PC-3 (cell line): ENCODE data around the gene KIFAP3. TPM values are rescaled to one million over a fixed set of nuclear protein-coding genes. Genes with fewer than 3 reads are reported as not detected.

Experiments used
- ATAC-seq: fragments of 200-7000 bp; cut with Tn5 transposase; 2 replicates; pipeline ENCODE4 v1.9.1; 2020; ENCODE audit warnings: mild to moderate bottlenecking, moderate library complexity
- BruUV-seq: library from RNA; stranded (reverse); fragments of 400-500 nt; replicated peaks from 2 replicates; lab custom pipeline; 2021; lab: Mats Ljungman, UMichigan
- CTCF ChIA-PET: fragments of 300-600 bp; sonication (Branson Sonifier 250); formaldehyde crosslinking; loops from one replicate; lab custom pipeline; 2022; ENCODE audit warnings: antibody characterized with exemption; lab: Charles Lee
- POLR2A ChIA-PET: fragments of 300-600 bp; sonication (Branson Sonifier 250); formaldehyde crosslinking; loops from one replicate; lab custom pipeline; 2022; ENCODE audit warnings: antibody characterized with exemption; ENCODE audit not compliant: unreplicated experiment; lab: Charles Lee
- DNase-seq: peaks from one replicate; pipeline ENCODE4 v3.0.0-alpha.2; 2015
- H2AFZ ChIP-seq: fragments of 300-600 bp; sonication (generic); 2 replicates; pipeline ENCODE4 v1.6.0; 2016; ENCODE audit warnings: antibody characterized with exemption, low read length
- H3F3A ChIP-seq: fragments of 300-600 bp; sonication (generic); one replicate; pipeline ENCODE4 v1.6.0; 2017; ENCODE audit warnings: antibody characterized with exemption, low read length, control low read depth, mild to moderate bottlenecking; ENCODE audit not compliant: unreplicated experiment
- H3K27ac ChIP-seq: fragments of 300-600 bp; sonication (generic); 2 replicates; pipeline ENCODE4 v1.5.1; 2016; ENCODE audit warnings: mild to moderate bottlenecking, low read length
- H3K27me3 ChIP-seq: fragments of 300-600 bp; sonication (generic); 2 replicates; pipeline ENCODE4 v1.6.1; 2016; ENCODE audit warnings: low read length, mixed read lengths
- H3K36me3 ChIP-seq: fragments of 300-600 bp; sonication (generic); 2 replicates; pipeline ENCODE4 v1.6.1; 2016; ENCODE audit warnings: low read depth, mixed run types, low read length, mixed read lengths
- H3K4me1 ChIP-seq: fragments of 300-600 bp; sonication (generic); 2 replicates; pipeline ENCODE4 v1.5.1; 2016; ENCODE audit warnings: low read length; ENCODE audit not compliant: insufficient read depth
- H3K4me2 ChIP-seq: fragments of 300-600 bp; sonication (generic); 2 replicates; pipeline ENCODE4 v1.6.0; 2016; ENCODE audit warnings: low read length
- H3K4me3 ChIP-seq: fragments of 300-600 bp; sonication (generic); 2 replicates; pipeline ENCODE4 v1.5.1; 2016; ENCODE audit warnings: mild to moderate bottlenecking, low read length, mixed read lengths
- H3K79me2 ChIP-seq: fragments of 300-600 bp; sonication (generic); 2 replicates; pipeline ENCODE4 v1.6.1; 2017; ENCODE audit warnings: low read length, mixed read lengths
- H3K9ac ChIP-seq: fragments of 300-600 bp; sonication (generic); 2 replicates; pipeline ENCODE4 v1.6.0; 2016; ENCODE audit warnings: mild to moderate bottlenecking, low read length
- H3K9me2 ChIP-seq: fragments of 300-600 bp; sonication (generic); replicated peaks from 2 replicates; pipeline ENCODE4 v1.6.1; 2016; ENCODE audit warnings: mixed run types, low read length, mixed read lengths
- H3K9me3 ChIP-seq: fragments of 300-600 bp; sonication (generic); 2 replicates; pipeline ENCODE4 v1.6.1; 2016; ENCODE audit warnings: low read length, mixed read lengths
- H4K20me1 ChIP-seq: fragments of 300-600 bp; sonication (generic); 2 replicates; pipeline ENCODE4 v1.6.1; 2016; ENCODE audit warnings: low read length, mixed read lengths
- EZH2 ChIP-seq: fragments of 300-600 bp; sonication (generic); IDR thresholded peaks from one replicate; pipeline ENCODE4 v1.6.1; 2017; ENCODE audit warnings: antibody characterized with exemption, mild to moderate bottlenecking, low read length; ENCODE audit not compliant: unreplicated experiment
- EZH2phosphoT487 ChIP-seq: fragments of 300-600 bp; sonication (generic); IDR thresholded peaks from 2 replicates; pipeline ENCODE4 v1.6.1; 2018; ENCODE audit warnings: mild to moderate bottlenecking, antibody characterized with exemption, low read length, borderline replicate concordance
- intact Hi-C: fragments of 100-400 bp; cut with micrococcal nuclease; formaldehyde crosslinking; loops from 2 replicates; pipeline ENCODE4 v1.9.0; 2023
- total RNA-seq: library from RNA; depleted of rRNA; stranded (reverse); fragments of >200 nt; gene quantifications from 2 replicates; pipeline ENCODE4 v1.2.3, GENCODE V29; 2014
- TF ChIP-seq, protein P1 (sequence below): fragments of 300-600 bp; sonication (generic); conservative IDR thresholded peaks from 2 replicates; pipeline ENCODE4 v1.5.1; 2017; ENCODE audit warnings: antibody characterized with exemption, low read depth, mild to moderate bottlenecking, low read length

The KIFAP3 gene
- total RNA-seq, 1 experiment from 2014 or later: 6.9 TPM

DNA sequence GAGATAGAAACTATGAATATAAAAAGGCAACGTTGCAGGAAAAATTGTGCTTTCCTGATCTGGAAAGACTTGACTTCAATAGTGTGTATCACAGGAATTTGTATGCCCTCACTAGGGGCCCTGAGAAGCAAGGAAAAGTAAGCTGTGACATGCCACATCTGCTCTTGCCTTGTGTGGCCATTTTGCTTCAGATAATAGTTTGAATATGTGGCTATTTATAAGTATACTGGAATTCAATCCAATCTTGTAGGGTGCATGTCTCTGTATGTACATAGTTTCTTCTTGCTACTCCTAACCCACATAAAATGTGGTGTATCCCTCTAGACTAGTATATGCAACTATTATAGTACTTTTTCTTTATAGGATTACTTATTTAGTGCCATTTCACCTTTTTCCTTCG is 149.7 kb downstream of the KIFAP3 start:
- Histone ChIP-seq H3K4me3 (no peak overlapping the region), H3K27ac (no peak overlapping the region), H3F3A (no peaks in the 10 kb centered on the region), H3K79me2 (no peaks in the 10 kb centered on the region), H3K36me3 (no peaks in the 10 kb centered on the region), H3K9me2 (no peaks in the 10 kb centered on the region), H3K9ac (no peak overlapping the region), H4K20me1 (no peaks in the 10 kb centered on the region), H3K4me1 (peaks cover 7% of the 10 kb centered on the region; the same call in 1 of the 2 replicates), H2AFZ (no peak overlapping the region), H3K9me3 (no peaks in the 10 kb centered on the region), H3K27me3 (no peaks in the 10 kb centered on the region), H3K4me2 (no peak overlapping the region)
- ChIA-PET CTCF (no interaction called here), POLR2A (no interaction called here)
- DNase-seq: no peak
- BruUV-seq: no TSS peak
- intact Hi-C loops: loop anchor here (5.0 kb wide), 2 partner anchors 87 to 762 kb away; no protein-coding TSS in a partner anchor
- no peak for ATAC-seq
- TF ChIP-seq, protein P1, sequence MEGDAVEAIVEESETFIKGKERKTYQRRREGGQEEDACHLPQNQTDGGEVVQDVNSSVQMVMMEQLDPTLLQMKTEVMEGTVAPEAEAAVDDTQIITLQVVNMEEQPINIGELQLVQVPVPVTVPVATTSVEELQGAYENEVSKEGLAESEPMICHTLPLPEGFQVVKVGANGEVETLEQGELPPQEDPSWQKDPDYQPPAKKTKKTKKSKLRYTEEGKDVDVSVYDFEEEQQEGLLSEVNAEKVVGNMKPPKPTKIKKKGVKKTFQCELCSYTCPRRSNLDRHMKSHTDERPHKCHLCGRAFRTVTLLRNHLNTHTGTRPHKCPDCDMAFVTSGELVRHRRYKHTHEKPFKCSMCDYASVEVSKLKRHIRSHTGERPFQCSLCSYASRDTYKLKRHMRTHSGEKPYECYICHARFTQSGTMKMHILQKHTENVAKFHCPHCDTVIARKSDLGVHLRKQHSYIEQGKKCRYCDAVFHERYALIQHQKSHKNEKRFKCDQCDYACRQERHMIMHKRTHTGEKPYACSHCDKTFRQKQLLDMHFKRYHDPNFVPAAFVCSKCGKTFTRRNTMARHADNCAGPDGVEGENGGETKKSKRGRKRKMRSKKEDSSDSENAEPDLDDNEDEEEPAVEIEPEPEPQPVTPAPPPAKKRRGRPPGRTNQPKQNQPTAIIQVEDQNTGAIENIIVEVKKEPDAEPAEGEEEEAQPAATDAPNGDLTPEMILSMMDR: no peak
- no peak for TF ChIP-seq EZH2
- no peak for TF ChIP-seq EZH2phosphoT487

DNA sequence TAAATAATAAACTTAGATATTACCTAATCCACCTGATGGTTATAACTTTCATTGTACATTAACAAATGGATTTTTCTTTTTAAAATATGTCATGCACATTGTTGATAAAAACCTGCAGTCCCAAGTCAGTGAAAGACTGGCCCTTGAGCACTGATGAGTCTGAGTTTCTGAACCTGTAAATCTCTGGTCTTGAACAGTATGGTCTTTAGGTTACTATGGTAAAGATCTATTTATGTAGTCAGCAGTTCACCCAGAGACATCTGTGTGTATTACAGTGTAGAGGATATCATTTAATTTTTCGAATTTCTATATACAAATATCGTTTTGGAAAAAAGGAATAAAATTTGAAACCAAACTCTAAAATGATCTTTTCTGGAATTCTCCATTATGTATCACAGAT is 150.4 kb downstream of the KIFAP3 start:
- ChIA-PET POLR2A (no interaction called here), CTCF (no interaction called here)
- no peak for TF ChIP-seq EZH2phosphoT487
- TF ChIP-seq, protein P1: no peak
- TF ChIP-seq EZH2: no peak
- H4K20me1 ChIP-seq: no peaks in the 10 kb centered on the region
- H3K36me3 ChIP-seq: no peaks in the 10 kb centered on the region
- intact Hi-C loops: no loop called here
- H3K9ac ChIP-seq: no peak overlapping the region
- H3K27ac ChIP-seq: no peak overlapping the region
- H3K4me2 ChIP-seq: no peak overlapping the region
- BruUV-seq: no TSS peak
- peaks cover 7% of the 10 kb centered on the region; the same call in 1 of the 2 replicates for H3K4me1 ChIP-seq
- no peak overlapping the region for H2AFZ ChIP-seq
- no peaks in the 10 kb centered on the region for H3K9me3 ChIP-seq
- ATAC-seq (no peak), DNase-seq (no peak)
- no peaks in the 10 kb centered on the region for H3K27me3 ChIP-seq
- no peaks in the 10 kb centered on the region for H3K9me2 ChIP-seq
- H3K4me3 ChIP-seq: no peak overlapping the region
- no peaks in the 10 kb centered on the region for H3F3A ChIP-seq
- H3K79me2 ChIP-seq: no peaks in the 10 kb centered on the region

DNA sequence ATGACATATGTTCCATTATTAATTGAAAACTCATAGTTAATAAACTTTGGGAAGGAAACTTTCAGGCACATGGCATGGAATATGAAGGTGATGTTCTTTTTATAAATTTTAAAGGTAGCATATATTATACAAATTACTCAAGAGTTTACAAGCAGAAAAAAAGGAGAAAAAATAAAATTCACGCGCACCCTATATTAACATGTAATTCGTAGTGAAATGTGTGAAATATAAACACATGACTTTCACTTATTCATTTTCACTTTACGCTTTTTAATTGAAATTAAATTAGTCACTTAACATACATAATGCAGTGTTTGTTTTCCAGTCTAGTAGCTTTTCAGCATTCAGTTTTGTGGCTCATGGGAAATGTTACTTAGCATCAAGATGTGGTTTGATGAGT is 153.4 kb downstream of the KIFAP3 start:
- Histone ChIP-seq H3K9me2 (no peaks in the 10 kb centered on the region), H2AFZ (no peak overlapping the region), H3K79me2 (no peaks in the 10 kb centered on the region), H4K20me1 (no peaks in the 10 kb centered on the region), H3F3A (no peaks in the 10 kb centered on the region), H3K27me3 (no peaks in the 10 kb centered on the region), H3K36me3 (no peaks in the 10 kb centered on the region), H3K4me3 (no peak overlapping the region), H3K4me2 (no peak overlapping the region), H3K9me3 (no peaks in the 10 kb centered on the region), H3K27ac (no peak overlapping the region), H3K9ac (no peak overlapping the region), H3K4me1 (peaks cover 7% of the 10 kb centered on the region; the same call in 1 of the 2 replicates)
- CTCF ChIA-PET: no interaction called here
- BruUV-seq: no TSS peak
- ATAC-seq (no peak), DNase-seq (no peak)
- POLR2A ChIA-PET: no interaction called here
- intact Hi-C loops: no loop called here
- TF ChIP-seq EZH2: no peak
- no peak for TF ChIP-seq EZH2phosphoT487
- TF ChIP-seq, protein P1: no peak
